MCF 10A (cell line): ENCODE data around the gene PIEZO2. TPM values are rescaled to one million over a fixed set of nuclear protein-coding genes. Genes with fewer than 3 reads are reported as not detected.
A peak's percentile ranks its signal among the peaks of the same experiment; 100 is the strongest.

Experiments
- BruUV-seq: library from RNA; stranded (reverse); fragments of 400-500 nt; replicated peaks from 2 replicates; lab custom pipeline; 2021; lab: Mats Ljungman, UMichigan
- CTCF ChIA-PET: fragments of 300-600 bp; sonication (Branson Sonifier 250); formaldehyde crosslinking; extraction: SDS; loops from one replicate; lab custom pipeline; 2021; ENCODE audit warnings: antibody characterized with exemption, inconsistent platforms; lab: Yijun Ruan, JAX
- POLR2A ChIA-PET: fragments of 300-600, 350-650 bp; sonication (Branson Sonifier 250); formaldehyde crosslinking; extraction: SDS; loops from one replicate; lab custom pipeline; 2020; ENCODE audit warnings: antibody characterized with exemption, inconsistent platforms; lab: Yijun Ruan, JAX
- DNase-seq: peaks from one replicate; pipeline ENCODE4 v3.0.0-alpha.2; 2018; ENCODE audit not compliant: unreplicated experiment
- H3K27ac Mint-ChIP-seq: one replicate; pipeline ENCODE4 v1.8.0; 2022; ENCODE audit warnings: mild to moderate bottlenecking, low read depth, mixed read lengths; ENCODE audit not compliant: unreplicated experiment
- H3K27me3 Mint-ChIP-seq: one replicate; pipeline ENCODE4 v1.8.0; 2022; ENCODE audit warnings: mixed read lengths; ENCODE audit not compliant: insufficient read depth, unreplicated experiment
- H3K36me3 Mint-ChIP-seq: one replicate; pipeline ENCODE4 v1.8.0; 2022; ENCODE audit warnings: mild to moderate bottlenecking, moderate library complexity, mixed read lengths; ENCODE audit not compliant: insufficient read depth, unreplicated experiment
- H3K4me1 Mint-ChIP-seq: one replicate; pipeline ENCODE4 v1.8.0; 2022; ENCODE audit warnings: mixed read lengths; ENCODE audit not compliant: insufficient read depth, unreplicated experiment
- H3K4me3 Mint-ChIP-seq: one replicate; pipeline ENCODE4 v1.8.0; 2022; ENCODE audit warnings: mild to moderate bottlenecking, moderate library complexity, mixed read lengths; ENCODE audit not compliant: unreplicated experiment
- H3K9me3 Mint-ChIP-seq: one replicate; pipeline ENCODE4 v1.8.0; 2022; ENCODE audit warnings: mixed read lengths; ENCODE audit not compliant: unreplicated experiment
- CTCF ChIP-seq: fragments of 200-600 bp; IDR thresholded peaks from one replicate; pipeline ENCODE4 v1.8.0; 2022; ENCODE audit warnings: antibody characterized with exemption, mild to moderate bottlenecking; ENCODE audit not compliant: unreplicated experiment
- intact Hi-C: fragments of 100-400 bp; cut with micrococcal nuclease; formaldehyde crosslinking; loops from 2 replicates; pipeline ENCODE4 v1.14.1; 2022
- total RNA-seq: library from RNA; stranded (reverse); gene quantifications from 2 replicates; pipeline ENCODE4 v1.2.3, GENCODE V29; 2022

The PIEZO2 gene
- total RNA-seq, 1 experiment from 2014 or later, result 0.49 TPM

- Mint-ChIP-seq H3K36me3 (no peaks in the 10 kb centered on the region), H3K9me3 (peaks cover 23% of the 10 kb centered on the region), H3K27me3 (no peaks in the 10 kb centered on the region), H3K4me1 (no peaks in the 10 kb centered on the region), H3K27ac (no peak overlapping the region), H3K4me3 (no peak overlapping the region)
- no peak for TF ChIP-seq CTCF
- no peak for DNase-seq
- no TSS peak for BruUV-seq
- ChIA-PET POLR2A (interaction anchor here (1.4 kb wide), 1 partner anchor 12 kb away, joined by 3 read pairs; no protein-coding TSS in a partner anchor), CTCF (no interaction called here)
- intact Hi-C loops, result no loop called here
Measured at GRCh38 chr18:10985689-10986088, 163.7 kb downstream of the PIEZO2 start.

GRCh38 chr18:10979411-10979810 lies 170.0 kb downstream of the PIEZO2 start:
- DNase-seq, result no peak
- intact Hi-C loops, result no loop called here
- TF ChIP-seq CTCF, result no peak
- Mint-ChIP-seq H3K4me3 (no peak overlapping the region), H3K36me3 (no peaks in the 10 kb centered on the region), H3K27ac (no peak overlapping the region), H3K27me3 (no peaks in the 10 kb centered on the region), H3K9me3 (peaks cover 3% of the 10 kb centered on the region), H3K4me1 (no peaks in the 10 kb centered on the region)
- ChIA-PET CTCF (no interaction called here), POLR2A (no interaction called here)
- no TSS peak for BruUV-seq

GRCh38 chr18:10977042-10977441 lies 172.3 kb downstream of the PIEZO2 start:
- no peak overlapping the region for H3K27ac Mint-ChIP-seq
- CTCF ChIA-PET, result no interaction called here
- no peaks in the 10 kb centered on the region for H3K9me3 Mint-ChIP-seq
- H3K4me1 Mint-ChIP-seq, result peaks cover 11% of the 10 kb centered on the region
- H3K4me3 Mint-ChIP-seq, result no peak overlapping the region
- no peaks in the 10 kb centered on the region for H3K27me3 Mint-ChIP-seq
- no peak for TF ChIP-seq CTCF
- intact Hi-C loops, result no loop called here
- BruUV-seq, result no TSS peak
- H3K36me3 Mint-ChIP-seq, result no peaks in the 10 kb centered on the region
- no peak for DNase-seq
- POLR2A ChIA-PET, result no interaction called here

GRCh38 chr18:10973567-10974203 lies 175.7 kb downstream of the PIEZO2 start:
- no peaks in the 10 kb centered on the region for H3K27me3 Mint-ChIP-seq
- intact Hi-C loops, result no loop called here
- H3K27ac Mint-ChIP-seq, result peak overlapping the region; percentile 5
- peaks cover 11% of the 10 kb centered on the region for H3K4me1 Mint-ChIP-seq
- no peak for TF ChIP-seq CTCF
- BruUV-seq, result no TSS peak
- ChIA-PET CTCF (interaction anchor here (0.6 to 1.3 kb wide), 4 partner anchors 13 to 137 kb away, joined by 3 to 5 read pairs (median 4); no protein-coding TSS in a partner anchor), POLR2A (interaction anchor here (0.7 to 2.4 kb wide), 6 partner anchors 12 to 47 kb away, joined by 3 to 11 read pairs (median 4); no protein-coding TSS in a partner anchor)
- no peaks in the 10 kb centered on the region for H3K36me3 Mint-ChIP-seq
- H3K4me3 Mint-ChIP-seq, result peak overlapping the region; percentile 20
- no peaks in the 10 kb centered on the region for H3K9me3 Mint-ChIP-seq
- peak; percentile 54 for DNase-seq
